Suprapubic skin (tissue), 3 donors: ENCODE measurements around the gene ISYNA1.

Source experiments
- CTCF ChIP-seq, 2 donors: fragments of 200-600 bp in 1 of 2; fragments of 450-650 bp in 1 of 2; sonication (generic) in 1 of 2; IDR thresholded peaks; one replicate each; pipeline ENCODE4 v1.5.1; 2016 to 2019; ENCODE audit warnings: antibody characterized with exemption in 2 of 2, mild to moderate bottlenecking in 1 of 2, moderate library complexity in 1 of 2
- EP300 ChIP-seq: sonication (generic); formaldehyde crosslinking; IDR thresholded peaks from one replicate; pipeline ENCODE4 v1.6.1; 2017; ENCODE audit warnings: antibody characterized with exemption

GRCh38 chr19:18469069-18469846, 31.3 kb upstream of the ISYNA1 start:
- TF ChIP-seq EP300 (no peak), CTCF (IDR thresholded peaks at IDR 0.05) (peak; percentile 52 to 74)
